Measurements from ENCODE around the gene FBXO10.

DNA sequence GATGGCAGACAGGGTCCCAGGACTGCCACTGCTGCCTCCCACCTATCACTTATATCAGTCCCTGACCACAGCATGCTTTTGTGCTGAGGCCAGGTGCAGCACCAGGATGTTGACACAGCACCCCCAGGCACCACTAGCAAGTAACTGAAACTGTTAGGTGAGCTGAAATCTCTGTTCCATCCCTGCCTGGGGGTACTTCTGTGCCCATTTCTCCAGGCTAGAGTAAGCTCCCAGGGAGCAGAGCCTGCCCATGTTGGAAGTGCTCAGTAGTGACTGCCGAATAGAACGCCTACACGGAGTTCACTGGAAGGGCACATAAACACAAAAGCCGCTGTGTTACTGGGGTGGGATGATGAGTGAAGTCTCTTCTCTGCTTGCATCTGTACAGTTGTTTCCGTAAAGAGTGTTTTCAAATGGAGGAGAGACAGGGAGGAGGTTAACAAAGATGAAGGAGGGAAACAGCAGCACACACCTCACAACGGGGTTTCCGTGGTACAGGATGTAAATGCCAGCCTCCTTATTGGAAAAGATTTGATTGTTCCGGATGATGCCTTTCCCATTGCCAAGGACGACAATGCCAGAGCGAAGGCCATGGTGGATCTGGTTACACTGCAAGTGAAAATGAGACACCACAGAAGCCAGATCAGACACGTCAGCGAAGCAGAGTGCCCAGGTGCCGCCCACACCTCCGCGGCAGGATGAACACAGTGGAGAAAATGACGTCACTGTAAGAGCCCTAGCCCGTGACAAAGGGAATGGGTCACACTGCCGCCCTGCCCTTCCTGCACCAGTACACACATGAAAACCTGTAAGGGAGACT lies 47.3 kb downstream of the FBXO10 start:
- no peak for TF ChIP-seq CTCF (conservative IDR thresholded peaks at IDR 0.05 in 1 of 2, IDR thresholded peaks at IDR 0.05 in 1 of 2; ENCODE audit: low read depth in 1 of 2, low read length in 2 of 2)
- no peak for TF ChIP-seq EZH2 (IDR thresholded peaks at IDR 0.05; ENCODE audit: low read length, missing control alignments)

Measured in fibroblast of lung (primary cell).